Central memory CD8-positive, alpha-beta T cell (primary cell): ENCODE data around the gene PDCD1LG2.

Experiments used
- ATAC-seq: fragments of 150-1000 bp; cut with Tn5 transposase; replicated peaks from 2 replicates; pipeline ENCODE4 v1.10.0; 2022; ENCODE audit warnings: mild to moderate bottlenecking, moderate FRiP score, moderate number of reproducible peaks; ENCODE audit not compliant: poor library complexity, severe bottlenecking; ENCODE audit errors: extremely low read depth
- DNase-seq, 2 donors: peaks; one replicate each; pipeline ENCODE4 v3.0.0; 2021; ENCODE audit warnings: low spot score in 2 of 2
- H3K27ac Mint-ChIP-seq: one replicate; pipeline ENCODE4 v1.8.0; 2022; ENCODE audit warnings: low read depth, mild to moderate bottlenecking, moderate library complexity, mixed read lengths
- H3K27me3 Mint-ChIP-seq: one replicate; pipeline ENCODE4 v1.8.0; 2022; ENCODE audit warnings: mixed read lengths
- H3K36me3 Mint-ChIP-seq: one replicate; pipeline ENCODE4 v1.8.0; 2022; ENCODE audit warnings: mild to moderate bottlenecking, moderate library complexity, mixed read lengths; ENCODE audit not compliant: insufficient read depth
- H3K4me1 Mint-ChIP-seq: one replicate; pipeline ENCODE4 v1.8.0; 2022; ENCODE audit warnings: mixed read lengths
- H3K4me3 Mint-ChIP-seq: one replicate; pipeline ENCODE4 v1.8.0; 2022; ENCODE audit warnings: mild to moderate bottlenecking, moderate library complexity, mixed read lengths
- H3K9me3 Mint-ChIP-seq: one replicate; pipeline ENCODE4 v1.8.0; 2022; ENCODE audit warnings: mixed read lengths

PDCD1LG2 gene

DNA sequence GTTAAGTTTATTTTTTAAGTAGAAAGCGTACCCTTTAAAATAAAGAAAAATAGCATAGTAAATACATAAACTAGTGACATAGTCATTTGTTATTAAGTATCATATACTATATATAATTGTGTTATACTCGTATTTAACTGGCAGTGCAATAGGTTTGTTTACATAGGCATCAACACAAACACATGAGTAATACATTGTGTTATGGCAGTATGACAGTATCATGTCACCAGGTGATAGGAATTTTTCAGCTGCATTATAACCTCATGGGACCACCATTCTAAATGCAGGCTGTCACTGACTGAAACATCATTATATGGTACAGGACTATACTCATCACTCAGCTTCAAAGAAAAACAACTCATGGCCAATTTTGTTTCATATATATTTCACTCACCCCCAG is 110.2 kb downstream of the PDCD1LG2 start:
- Mint-ChIP-seq H3K27me3 (no peaks in the 10 kb centered on the region), H3K36me3 (peaks cover 2% of the 10 kb centered on the region), H3K4me3 (no peak overlapping the region), H3K4me1 (peaks cover 18% of the 10 kb centered on the region), H3K27ac (no peak overlapping the region), H3K9me3 (no peaks in the 10 kb centered on the region)
- no peak for ATAC-seq
- no peak for DNase-seq
